WERI-Rb-1 (cell line): Measurements from ENCODE around the gene CYP11A1.
"Not testable (repeated sequence)": the region's sequence is repeated elsewhere in the genome, so short reads cannot be mapped to it uniquely, and the experiment has no call there.

Experiments
- DNase-seq: peaks from one replicate; pipeline ENCODE4 v3.0.0-alpha.2; 2020
- H3K27ac ChIP-seq: fragments of 250-450 bp; sonication (Bioruptor Pico); 2 replicates; pipeline ENCODE4 v1.5.1; 2020; ENCODE audit warnings: mild to moderate bottlenecking, moderate library complexity
- H3K27me3 ChIP-seq: fragments of 250-450 bp; sonication (Bioruptor Pico); 2 replicates; pipeline ENCODE4 v1.5.1; 2021; ENCODE audit warnings: mild to moderate bottlenecking, low read depth, moderate library complexity; ENCODE audit not compliant: insufficient read depth, severe bottlenecking
- H3K36me3 ChIP-seq: fragments of 250-450 bp; sonication (Bioruptor Pico); 2 replicates; pipeline ENCODE4 v1.5.1; 2020; ENCODE audit warnings: mild to moderate bottlenecking, moderate library complexity
- H3K4me3 ChIP-seq: 2 replicates; pipeline ENCODE4 v1.5.1; 2011; ENCODE audit warnings: low read depth, mild to moderate bottlenecking, control low read depth, low read length
- H3K9me3 ChIP-seq: fragments of 250-450 bp; sonication (Bioruptor Pico); 2 replicates; pipeline ENCODE4 v1.5.1; 2021; ENCODE audit warnings: mild to moderate bottlenecking, moderate library complexity; ENCODE audit not compliant: severe bottlenecking
- CTCF ChIP-seq: IDR thresholded peaks from 2 replicates; pipeline ENCODE4 v1.5.1; 2011; ENCODE audit warnings: low read depth, mild to moderate bottlenecking, control low read depth, inconsistent platforms, low read length

CYP11A1 gene

GRCh38 chr15:74364936-74365597 lies 2.4 kb downstream of the CYP11A1 start:
- DNase-seq = no peak
- Histone ChIP-seq H3K4me3 (no peak overlapping the region), H3K27ac (no peak overlapping the region), H3K9me3 (no peaks in the 10 kb centered on the region), H3K36me3 (no peaks in the 10 kb centered on the region), H3K27me3 (no peaks in the 10 kb centered on the region)
- TF ChIP-seq CTCF = no peak

- Histone ChIP-seq H3K4me3 (no peak overlapping the region), H3K27me3 (no peaks in the 10 kb centered on the region), H3K36me3 (no peaks in the 10 kb centered on the region), H3K27ac (no peak overlapping the region), H3K9me3 (no peaks in the 10 kb centered on the region)
- no peak for TF ChIP-seq CTCF
- DNase-seq = no peak
These were observed 5.0 kb downstream of the CYP11A1 start for GRCh38 chr15:74362482-74362881.

- H3K27me3 ChIP-seq, DNase-seq, H3K27ac ChIP-seq, H3K9me3 ChIP-seq, H3K4me3 ChIP-seq, H3K36me3 ChIP-seq: not testable (repeated sequence)
These were observed 6.6 kb downstream of the CYP11A1 start for GRCh38 chr15:74360855-74361254.

GRCh38 chr15:74359376-74359775 lies 8.1 kb downstream of the CYP11A1 start:
- H3K9me3 ChIP-seq, H3K4me3 ChIP-seq, DNase-seq, H3K27ac ChIP-seq, H3K27me3 ChIP-seq, H3K36me3 ChIP-seq: not testable (repeated sequence)

- not testable (repeated sequence) for H3K4me3 ChIP-seq, H3K27me3 ChIP-seq, DNase-seq, H3K36me3 ChIP-seq, H3K27ac ChIP-seq, H3K9me3 ChIP-seq
These were observed 9.9 kb downstream of the CYP11A1 start for GRCh38 chr15:74357514-74357913.

- H3K9me3 ChIP-seq, DNase-seq, H3K27ac ChIP-seq, H3K36me3 ChIP-seq, H3K4me3 ChIP-seq, H3K27me3 ChIP-seq: not testable (repeated sequence)
These were observed 11.4 kb downstream of the CYP11A1 start for GRCh38 chr15:74356050-74356449.

- not testable (repeated sequence) for H3K9me3 ChIP-seq, H3K27ac ChIP-seq, H3K4me3 ChIP-seq, H3K36me3 ChIP-seq, H3K27me3 ChIP-seq, DNase-seq
These were observed 13.5 kb downstream of the CYP11A1 start for GRCh38 chr15:74353992-74354391.

- no peak for TF ChIP-seq CTCF
These were observed 15.0 kb downstream of the CYP11A1 start for GRCh38 chr15:74352393-74352910.

More at GRCh38 chr15:74352393-74352910, 15.0 kb downstream of the CYP11A1 start:
- no peak overlapping the region for H3K4me3 ChIP-seq
- no peaks in the 10 kb centered on the region for H3K9me3 ChIP-seq
- H3K27me3 ChIP-seq = no peaks in the 10 kb centered on the region
- no peaks in the 10 kb centered on the region for H3K36me3 ChIP-seq
- no peak overlapping the region for H3K27ac ChIP-seq
- DNase-seq = no peak
